HG03457 (cell line): ENCODE measurements around the gene OR4D10.
"Not testable (repeated sequence)": the region's sequence is repeated elsewhere in the genome, so short reads cannot be mapped to it uniquely, and the experiment has no call there.

Experiments used
- ATAC-seq: cut with Tn5 transposase; IDR thresholded peaks from one replicate; pipeline ENCODE4 v1.9.1; 2021; ENCODE audit warnings: moderate number of reproducible peaks; ENCODE audit not compliant: unreplicated experiment

The OR4D10 gene

GRCh38 chr11:59473015-59473414 is at the start of gene OR4D10:
TSS of gene OR4D10 (plus strand) at chr11:59473315. CDS start at chr11:59477430, 4,115 bp downstream.
- no peak for ATAC-seq

- ATAC-seq: no peak
Measured at GRCh38 chr11:59423835-59424234, 49.3 kb upstream of the OR4D10 start.

GRCh38 chr11:59425131-59425530 is 48.0 kb upstream of the OR4D10 start:
- ATAC-seq: no peak

DNA sequence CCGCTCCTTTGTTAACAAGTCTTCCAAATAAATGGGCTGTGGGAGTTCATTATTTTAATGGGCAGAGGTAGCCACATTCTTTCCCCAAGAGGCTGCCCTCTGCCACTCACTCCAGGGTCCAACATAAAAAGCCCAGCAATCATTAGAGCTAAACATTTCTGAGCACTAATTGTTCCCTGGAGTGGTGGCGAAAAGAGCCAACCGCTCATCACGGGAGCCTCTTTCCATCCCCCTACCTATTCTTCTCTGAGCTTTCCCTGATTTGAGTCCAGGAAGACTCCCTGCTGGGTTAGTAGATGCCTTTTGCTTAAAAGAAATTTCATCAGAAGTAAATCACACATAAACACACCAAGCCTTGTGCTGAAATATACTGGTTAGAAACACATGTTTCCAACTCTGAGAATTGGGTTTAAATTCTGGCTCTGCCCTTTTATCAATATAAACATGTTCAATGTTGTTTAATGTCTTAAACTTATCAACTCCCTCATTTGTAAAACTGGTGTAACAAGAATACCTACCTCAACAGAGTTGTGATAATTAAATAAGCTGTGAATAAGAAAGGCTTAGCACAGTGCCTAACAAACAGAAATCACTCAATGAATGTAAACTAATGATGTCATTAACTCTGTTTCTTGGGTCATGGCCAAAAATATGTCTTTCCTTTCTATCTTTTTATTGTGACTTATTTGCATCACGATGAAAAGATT is 46.6 kb upstream of the OR4D10 start, which contains the start of gene OR5A2:
OR5A2 (minus strand) TSS at position 53 of the 707 bp plus-strand sequence. CDS start 3,460 bp downstream, outside the sequence.
- ATAC-seq: no peak

GRCh38 chr11:59427068-59427382 is 46.1 kb upstream of the OR4D10 start:
- ATAC-seq: no peak

GRCh38 chr11:59429924-59430516 is 43.1 kb upstream of the OR4D10 start:
- no peak for ATAC-seq

- no peak for ATAC-seq
Measured at GRCh38 chr11:59436169-59436568, 36.9 kb upstream of the OR4D10 start, which contains the start of gene OR5A1. TSS of gene OR5A1 (plus strand) at chr11:59436469. CDS start at chr11:59443169, 6,700 bp downstream.

GRCh38 chr11:59437770-59438169 is 35.3 kb upstream of the OR4D10 start:
- no peak for ATAC-seq

DNA sequence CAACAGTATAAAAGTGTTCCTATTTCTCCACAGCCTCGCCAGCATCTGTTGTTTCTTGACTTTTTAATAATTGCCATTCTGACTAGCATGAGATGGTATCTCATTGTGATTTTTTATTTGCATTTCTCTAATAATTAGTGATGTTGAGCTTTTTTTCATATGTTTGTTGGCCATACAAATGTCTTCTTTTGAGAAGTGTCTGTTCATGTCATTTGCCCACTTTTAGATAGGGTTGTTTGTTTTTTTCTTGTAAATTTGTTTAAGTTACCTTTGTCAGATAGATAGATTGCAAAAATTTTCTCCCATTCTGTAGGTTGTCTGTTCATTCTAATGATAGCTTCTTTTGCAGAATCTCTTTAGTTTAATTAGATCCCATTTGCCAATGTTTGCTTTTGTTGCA is 27.5 kb upstream of the OR4D10 start:
- ATAC-seq: not testable (repeated sequence)

DNA sequence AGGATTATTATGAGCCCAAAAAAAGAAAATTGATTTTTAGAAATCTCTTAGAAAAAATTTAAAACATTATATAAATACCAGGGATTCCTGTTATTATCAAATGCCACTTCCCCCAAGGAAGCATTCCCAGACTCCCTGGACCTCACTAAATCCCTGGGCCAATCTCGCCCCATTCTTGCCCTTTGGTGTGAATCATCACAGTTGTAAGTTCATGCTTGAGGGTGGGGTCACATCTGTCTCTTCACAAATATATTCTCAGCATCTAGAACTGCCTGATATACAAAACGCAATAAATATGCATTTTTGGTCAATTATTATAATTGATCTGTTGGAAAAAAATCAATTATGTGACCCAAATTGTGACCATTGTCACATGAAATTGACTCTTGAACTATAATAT is 24.6 kb upstream of the OR4D10 start:
- ATAC-seq: no peak

GRCh38 chr11:59456661-59457060 is 16.5 kb upstream of the OR4D10 start, which contains the start of gene OR4D6:
TSS of gene OR4D6 (plus strand) at chr11:59456961. CDS start at chr11:59456961, 0 bp downstream.
- no peak for ATAC-seq

DNA sequence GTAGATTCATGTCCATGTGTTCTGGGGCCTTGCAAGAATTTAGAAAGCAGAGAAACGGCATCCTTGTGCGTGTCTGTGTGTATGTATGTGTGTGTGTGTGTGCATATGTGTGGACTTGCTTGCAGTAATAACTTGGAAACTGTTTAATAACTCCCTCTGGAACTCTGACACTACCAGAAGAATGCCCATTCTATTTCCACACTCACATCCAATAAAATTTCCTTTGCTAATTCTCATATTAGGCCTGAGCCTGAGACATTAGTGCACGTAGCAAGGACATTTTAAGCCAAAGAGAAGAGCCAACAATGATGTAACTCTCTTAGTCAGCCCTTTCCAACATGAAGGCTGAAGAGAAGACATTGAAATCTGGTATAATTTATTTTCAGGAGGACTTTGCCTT is 13.2 kb upstream of the OR4D10 start:
- no peak for ATAC-seq

- no peak for ATAC-seq
Measured at GRCh38 chr11:59463190-59463641, 9.9 kb upstream of the OR4D10 start.

DNA sequence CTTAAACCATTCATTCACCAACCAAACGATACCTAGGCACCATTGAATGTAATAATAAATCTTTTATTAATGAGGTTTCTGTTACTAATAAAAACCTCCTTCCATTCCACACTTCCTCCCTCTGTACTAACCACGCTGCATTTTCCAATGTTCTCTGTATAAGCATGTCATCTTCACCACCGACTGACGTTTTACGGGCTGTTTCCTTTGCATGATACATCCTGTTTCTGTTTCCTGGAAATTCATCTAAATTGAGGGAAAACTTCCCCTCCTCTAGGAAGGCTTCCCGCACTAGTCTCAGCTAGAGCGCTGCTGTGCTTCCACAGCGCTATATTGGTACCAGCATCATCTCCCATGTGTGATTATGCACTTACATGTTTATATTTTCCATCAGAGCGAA is 2.1 kb downstream of the OR4D10 start:
- ATAC-seq: no peak

DNA sequence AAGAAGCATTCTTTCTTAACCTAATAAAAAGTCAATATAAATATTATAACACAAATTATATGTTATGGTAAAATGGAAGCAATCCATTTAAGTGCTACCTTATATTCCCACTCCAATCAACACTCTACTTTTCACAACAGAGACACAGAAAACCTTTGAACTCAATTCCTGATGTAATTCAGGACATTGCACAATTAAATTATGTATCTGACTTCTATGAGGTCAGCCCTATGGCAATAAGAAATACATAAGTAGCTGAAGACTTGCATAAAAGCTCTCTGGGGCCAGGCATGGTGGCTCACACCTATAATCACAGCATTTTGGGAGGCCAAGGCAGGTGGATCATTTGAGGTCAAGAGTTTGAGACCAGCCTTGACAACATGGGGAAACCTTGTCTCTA is 6.8 kb downstream of the OR4D10 start:
- ATAC-seq: no peak

- ATAC-seq: no peak
Measured at GRCh38 chr11:59480359-59480758, 7.2 kb downstream of the OR4D10 start.

DNA sequence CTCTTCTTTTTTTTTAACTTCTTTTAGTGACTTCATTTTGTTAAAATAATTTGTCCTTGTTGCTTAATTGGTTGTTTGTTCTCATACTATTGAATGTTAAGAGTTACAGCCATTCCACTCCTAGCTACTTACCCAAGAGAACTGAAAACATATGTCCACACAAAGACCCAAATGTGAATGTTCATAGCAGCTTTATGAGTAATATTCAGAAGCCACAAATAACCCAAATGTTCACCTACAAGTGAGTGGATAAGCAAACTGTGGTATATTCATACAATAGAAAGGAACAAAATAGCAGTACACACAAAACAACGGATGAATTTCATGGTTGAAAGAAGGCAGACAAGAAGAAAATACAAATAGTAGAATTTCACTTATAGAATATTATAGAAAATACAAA is 28.8 kb downstream of the OR4D10 start:
- no peak for ATAC-seq

DNA sequence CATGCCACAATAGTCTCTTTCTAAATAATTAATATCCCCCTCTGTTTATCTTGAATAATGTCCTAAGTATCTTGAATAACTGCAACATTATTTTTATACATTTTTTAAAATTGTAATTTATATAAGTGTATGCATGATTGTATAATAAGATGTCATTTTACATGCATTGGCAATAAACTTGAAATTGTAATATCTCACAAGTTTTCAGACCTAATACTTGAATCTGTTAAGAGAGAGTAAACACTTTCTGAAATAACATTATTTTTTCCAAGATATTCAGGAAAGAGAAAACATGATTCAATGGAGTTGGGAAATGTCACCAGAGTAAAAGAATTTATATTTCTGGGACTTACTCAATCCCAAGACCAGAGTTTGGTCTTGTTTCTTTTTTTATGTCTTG is 30.2 kb downstream of the OR4D10 start, which contains the start of gene OR4D11:
OR4D11 (plus strand) TSS at position 301 of the 400 bp plus-strand sequence; CDS start at position 301, 0 bp downstream.
- ATAC-seq: no peak

GRCh38 chr11:59510941-59511589 is 38.0 kb downstream of the OR4D10 start, which contains the start of gene OR4D9:
TSS of gene OR4D9 (plus strand) at chr11:59511539. CDS start at chr11:59514913, 3,374 bp downstream.
- ATAC-seq: no peak

- ATAC-seq: no peak
Measured at GRCh38 chr11:59511675-59512074, 38.6 kb downstream of the OR4D10 start.

DNA sequence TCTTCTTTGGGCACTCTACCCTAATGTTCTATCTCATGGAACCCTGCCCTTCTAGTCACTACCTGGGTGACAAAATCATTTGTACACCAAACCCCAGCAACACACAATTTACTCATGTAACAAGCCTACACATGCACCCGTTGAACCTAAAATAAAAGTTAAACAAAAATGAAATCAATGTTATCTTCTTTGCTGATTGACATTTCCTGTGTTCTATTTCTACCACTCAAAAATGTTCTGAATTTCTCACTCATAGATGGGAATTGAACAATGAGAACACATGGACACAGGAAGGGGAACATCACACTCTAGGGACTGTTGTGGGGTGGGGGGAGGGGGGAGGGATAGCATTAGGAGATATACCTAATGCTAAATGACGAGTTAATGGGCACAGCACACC is 47.0 kb downstream of the OR4D10 start:
- not testable (repeated sequence) for ATAC-seq

GRCh38 chr11:59520741-59521140 is 47.6 kb downstream of the OR4D10 start:
- ATAC-seq: no peak
